H9 (cell line): Measurements from ENCODE around the gene ST8SIA5. TPM values are rescaled to one million over a fixed set of nuclear protein-coding genes. Genes with fewer than 3 reads are reported as not detected.

Source experiments
- DNase-seq: peaks from one replicate; pipeline ENCODE4 v3.0.0-alpha.2; 2017
- H2AFZ ChIP-seq: one replicate; pipeline ENCODE4 v1.6.1; 2013; ENCODE audit warnings: mild to moderate bottlenecking, low read length, control low read depth, moderate library complexity
- H2AK5ac ChIP-seq: 2 replicates; pipeline ENCODE4 v1.6.1; 2013; ENCODE audit warnings: low read length, control low read depth, mixed read lengths; ENCODE audit not compliant: insufficient read length
- H2BK120ac ChIP-seq: one replicate; pipeline ENCODE4 v1.6.1; 2013; ENCODE audit warnings: low read depth, mild to moderate bottlenecking, low read length, control low read depth, inconsistent platforms; ENCODE audit not compliant: poor library complexity, severe bottlenecking
- H2BK12ac ChIP-seq: 2 replicates; pipeline ENCODE4 v1.6.1; 2013; ENCODE audit warnings: low read length, control low read depth, mixed read lengths, low read depth; ENCODE audit not compliant: insufficient read length
- H2BK15ac ChIP-seq: 2 replicates; pipeline ENCODE4 v1.6.1; 2013; ENCODE audit warnings: low read depth, low read length, control low read depth
- H2BK20ac ChIP-seq: one replicate; pipeline ENCODE4 v1.6.1; 2013; ENCODE audit warnings: low read depth, mild to moderate bottlenecking, low read length, control low read depth, inconsistent platforms; ENCODE audit not compliant: poor library complexity, severe bottlenecking
- H2BK5ac ChIP-seq: 2 replicates; pipeline ENCODE4 v1.6.1; 2013; ENCODE audit warnings: low read length, control low read depth, mixed read lengths; ENCODE audit not compliant: insufficient read length
- H3K14ac ChIP-seq: 2 replicates; pipeline ENCODE4 v1.6.1; 2013; ENCODE audit warnings: low read length, control low read depth; ENCODE audit not compliant: insufficient read depth
- H3K18ac ChIP-seq: 2 replicates; pipeline ENCODE4 v1.6.1; 2013; ENCODE audit warnings: low read depth, mild to moderate bottlenecking, mixed read lengths, low read length, control low read depth; ENCODE audit not compliant: insufficient read length
- H3K23ac ChIP-seq: 2 replicates; pipeline ENCODE4 v1.6.1; 2013; ENCODE audit warnings: low read length, control low read depth, mixed read lengths, low read depth; ENCODE audit not compliant: insufficient read length
- H3K23me2 ChIP-seq: 2 replicates; pipeline ENCODE4 v1.6.1; 2013; ENCODE audit warnings: low read depth, mild to moderate bottlenecking, mixed read lengths, low read length, control low read depth; ENCODE audit not compliant: insufficient read length, poor library complexity, severe bottlenecking
- H3K27ac ChIP-seq: 2 replicates; pipeline ENCODE4 v1.5.1; 2013; ENCODE audit warnings: low read length, control low read depth, mixed read lengths, low read depth; ENCODE audit not compliant: insufficient read length
- H3K27me3 ChIP-seq: 2 replicates; pipeline ENCODE4 v1.6.1; 2013; ENCODE audit warnings: low read length, control low read depth, inconsistent platforms; ENCODE audit not compliant: insufficient read depth
- H3K4ac ChIP-seq: 2 replicates; pipeline ENCODE4 v1.6.1; 2013; ENCODE audit warnings: low read depth, mild to moderate bottlenecking, control low read depth, inconsistent platforms, low read length, moderate library complexity
- H3K4me1 ChIP-seq: 2 replicates; pipeline ENCODE4 v1.6.1; 2013; ENCODE audit warnings: low read length, control low read depth, inconsistent platforms; ENCODE audit not compliant: insufficient read depth
- H3K4me2 ChIP-seq: 2 replicates; pipeline ENCODE4 v1.6.1; 2013; ENCODE audit warnings: low read length, control low read depth, mixed read lengths; ENCODE audit not compliant: insufficient read length, insufficient read depth
- H3K56ac ChIP-seq: 2 replicates; pipeline ENCODE4 v1.6.1; 2013; ENCODE audit warnings: low read depth, mild to moderate bottlenecking, mixed read lengths, low read length, control low read depth; ENCODE audit not compliant: insufficient read length
- H3K79me1 ChIP-seq: 2 replicates; pipeline ENCODE4 v1.6.1; 2013; ENCODE audit warnings: low read depth, mild to moderate bottlenecking, moderate library complexity, low read length, control low read depth, inconsistent platforms; ENCODE audit not compliant: insufficient read depth, poor library complexity, severe bottlenecking
- H3K79me2 ChIP-seq: 2 replicates; pipeline ENCODE4 v1.6.1; 2013; ENCODE audit warnings: low read length, control low read depth, inconsistent platforms; ENCODE audit not compliant: insufficient read depth
- H3K9ac ChIP-seq: 2 replicates; pipeline ENCODE4 v1.6.1; 2013; ENCODE audit warnings: low read length, control low read depth, mixed read lengths; ENCODE audit not compliant: insufficient read length; ENCODE audit errors: extremely low read depth
- H3K9me3 ChIP-seq: one replicate; pipeline ENCODE4 v1.6.1; 2013; ENCODE audit warnings: low read depth, low read length, inconsistent platforms; ENCODE audit not compliant: control insufficient read depth
- H3T11ph ChIP-seq: one replicate; pipeline ENCODE4 v1.6.1; 2013; ENCODE audit warnings: mild to moderate bottlenecking, low read length, control low read depth, inconsistent platforms
- H4K20me1 ChIP-seq: one replicate; pipeline ENCODE4 v1.6.1; 2013; ENCODE audit not compliant: control insufficient read depth, insufficient read length, insufficient read depth
- H4K5ac ChIP-seq: 2 replicates; pipeline ENCODE4 v1.6.1; 2013; ENCODE audit warnings: low read depth, mild to moderate bottlenecking, mixed read lengths, low read length, control low read depth; ENCODE audit not compliant: insufficient read length
- H4K8ac ChIP-seq: replicated peaks from 2 replicates; pipeline ENCODE4 v1.6.1; 2013; ENCODE audit warnings: low read length, control low read depth, mixed read lengths, low read depth; ENCODE audit not compliant: insufficient read length
- H4K91ac ChIP-seq: 2 replicates; pipeline ENCODE4 v1.6.1; 2013; ENCODE audit warnings: low read depth, mild to moderate bottlenecking, moderate library complexity, mixed read lengths, low read length, control low read depth; ENCODE audit not compliant: insufficient read length
- H3K27ac Mint-ChIP-seq, 3 experiments: 2 replicates in 2 of 3; 3 replicates in 1 of 3; pipeline ENCODE4 v1.8.0; 2020 to 2021; ENCODE audit warnings: mixed read lengths in 3 of 3, mild to moderate bottlenecking in 1 of 3, moderate library complexity in 1 of 3
- H3K27me3 Mint-ChIP-seq: 2 replicates; pipeline ENCODE4 v1.8.0; 2021; ENCODE audit warnings: low read depth, mild to moderate bottlenecking, moderate library complexity, mixed read lengths
- H3K36me3 Mint-ChIP-seq, 3 experiments: 2 replicates in 2 of 3; 3 replicates in 1 of 3; pipeline ENCODE4 v1.8.0; 2020 to 2021; ENCODE audit warnings: low read depth in 3 of 3, mixed read lengths in 3 of 3; ENCODE audit not compliant: insufficient read depth in 1 of 3
- H3K4me1 Mint-ChIP-seq, 2 experiments: 2 replicates each; pipeline ENCODE4 v1.8.0; 2020; ENCODE audit warnings: mixed read lengths in 2 of 2
- H3K4me3 Mint-ChIP-seq, 2 experiments: 2 replicates in 1 of 2; 3 replicates in 1 of 2; pipeline ENCODE4 v1.8.0; 2020 to 2021; ENCODE audit warnings: mild to moderate bottlenecking in 2 of 2, mixed read lengths in 2 of 2, moderate library complexity in 1 of 2
- H3K9me3 Mint-ChIP-seq, 2 experiments: 2 replicates in 1 of 2; 3 replicates in 1 of 2; pipeline ENCODE4 v1.8.0; 2020; ENCODE audit warnings: mild to moderate bottlenecking in 2 of 2, mixed read lengths in 2 of 2, moderate library complexity in 1 of 2
- CTCF ChIP-seq: fragments of 200-600 bp; sonication (generic); conservative IDR thresholded peaks from 3 replicates; pipeline ENCODE4 v1.8.0; 2021; ENCODE audit warnings: antibody characterized with exemption, mild to moderate bottlenecking
- WGBS: extraction: QIAGEN DNeasy Blood & Tissue Kit; methylation state at CpG from one replicate; pipeline ENCODE4 v1.1.7; 2013; ENCODE audit warnings: missing lambda C conversion rate, low lambda C conversion rate, mixed read lengths; ENCODE audit not compliant: insufficient read length; ENCODE audit errors: extremely low coverage; 5-methylcytosine and 5-hydroxymethylcytosine counted together
- total RNA-seq: library from RNA; stranded (reverse); gene quantifications from 2 replicates; pipeline ENCODE4 v1.2.1, GENCODE V29; 2021

ST8SIA5 gene
- total RNA-seq, 1 experiment from 2014 or later = 0.63 TPM

- no CpG with 5 or more reads among the region's 9 CpGs for WGBS
- Histone ChIP-seq H3T11ph (no peak overlapping the region), H3K23ac (no peak overlapping the region), H4K8ac (no peak overlapping the region), H3K9ac (no peak overlapping the region), H3K18ac (no peak overlapping the region), H2AK5ac (no peak overlapping the region), H3K14ac (no peak overlapping the region), H2BK5ac (no peak overlapping the region), H3K23me2 (no peaks in the 10 kb centered on the region), H3K4me1 (no peaks in the 10 kb centered on the region), H3K56ac (no peak overlapping the region), H4K20me1 (no peaks in the 10 kb centered on the region), H3K4me2 (no peak overlapping the region), H4K5ac (no peak overlapping the region), H2BK15ac (no peak overlapping the region), H3K79me1 (no peaks in the 10 kb centered on the region), H2BK120ac (no peak overlapping the region), H3K27ac (no peak overlapping the region), H3K4ac (no peak overlapping the region), H2BK20ac (no peak overlapping the region), H3K79me2 (no peaks in the 10 kb centered on the region), H3K9me3 (no peaks in the 10 kb centered on the region), H2BK12ac (no peak overlapping the region), H2AFZ (no peak overlapping the region), H3K27me3 (no peaks in the 10 kb centered on the region), H4K91ac (no peak overlapping the region)
- H3K27ac Mint-ChIP-seq = no peak overlapping the region; a peak in 1 of 7 replicates
- DNase-seq = no peak
- no peaks in the 10 kb centered on the region; the same call in none of the 2 replicates for H3K27me3 Mint-ChIP-seq
- no peak for TF ChIP-seq CTCF
- H3K4me1 Mint-ChIP-seq = peaks cover 0 to 6% of the 10 kb centered on the region in 2 experiments; a peak in 1 of 4 replicates
- H3K9me3 Mint-ChIP-seq = no peaks in the 10 kb centered on the region
- H3K36me3 Mint-ChIP-seq = no peaks in the 10 kb centered on the region
- H3K4me3 Mint-ChIP-seq = no peak overlapping the region
Observed at GRCh38 chr18:46686186-46686585, 70.7 kb downstream of the ST8SIA5 start.
